Activated T-helper 2 cell treated with anti-CD3 and anti-CD28 coated beads, Interferon-gamma antibody, Interleukin-2, Interleukin-4, amounts not matched to agents 10 μg/mL and 5 μg/mL and 100 μg/mL, durations not matched to agents 14 hours and 24 hours and 36 hours (primary cell): Measurements from ENCODE around the gene FOXN1. TPM values are rescaled to one million over a fixed set of nuclear protein-coding genes. Genes with fewer than 3 reads are reported as not detected.

Source experiments
- DNase-seq: peaks from one replicate; pipeline ENCODE4 v3.0.0; 2021; ENCODE audit warnings: low spot score
- H3K27ac Mint-ChIP-seq: one replicate; pipeline ENCODE4 v1.8.0; 2021; ENCODE audit warnings: mixed read lengths
- H3K27me3 Mint-ChIP-seq: one replicate; pipeline ENCODE4 v1.8.0; 2021; ENCODE audit warnings: low read depth, mixed read lengths
- H3K36me3 Mint-ChIP-seq: one replicate; pipeline ENCODE4 v1.8.0; 2021; ENCODE audit warnings: low read depth, mixed read lengths
- H3K4me1 Mint-ChIP-seq: one replicate; pipeline ENCODE4 v1.8.0; 2021; ENCODE audit warnings: low read depth, mixed read lengths
- H3K4me3 Mint-ChIP-seq: one replicate; pipeline ENCODE4 v1.8.0; 2021; ENCODE audit warnings: low read depth, mild to moderate bottlenecking, moderate library complexity, mixed read lengths
- H3K9me3 Mint-ChIP-seq: one replicate; pipeline ENCODE4 v1.8.0; 2021; ENCODE audit warnings: mixed read lengths
- intact Hi-C: fragments of 100-400 bp; cut with micrococcal nuclease; formaldehyde crosslinking; loops from one replicate; pipeline ENCODE4 v1.15.1; 2023
- total RNA-seq: library from RNA; stranded (reverse); gene quantifications from 2 replicates; pipeline ENCODE4 v1.2.3, GENCODE V29; 2022

Gene FOXN1
- total RNA-seq, 1 donor from 2014 or later, result not detected

GRCh38 chr17:28471531-28472342 lies 34.4 kb upstream of the FOXN1 start:
- H3K27me3 Mint-ChIP-seq, result no peaks in the 10 kb centered on the region
- no peaks in the 10 kb centered on the region for H3K9me3 Mint-ChIP-seq
- intact Hi-C loops, result no loop called here
- no peaks in the 10 kb centered on the region for H3K36me3 Mint-ChIP-seq
- no peak overlapping the region for H3K27ac Mint-ChIP-seq
- H3K4me3 Mint-ChIP-seq, result no peak overlapping the region
- H3K4me1 Mint-ChIP-seq, result peaks cover 44% of the 10 kb centered on the region
- DNase-seq, result no peak

GRCh38 chr17:28472871-28473497 lies 33.2 kb upstream of the FOXN1 start:
- DNase-seq, result no peak

DNA sequence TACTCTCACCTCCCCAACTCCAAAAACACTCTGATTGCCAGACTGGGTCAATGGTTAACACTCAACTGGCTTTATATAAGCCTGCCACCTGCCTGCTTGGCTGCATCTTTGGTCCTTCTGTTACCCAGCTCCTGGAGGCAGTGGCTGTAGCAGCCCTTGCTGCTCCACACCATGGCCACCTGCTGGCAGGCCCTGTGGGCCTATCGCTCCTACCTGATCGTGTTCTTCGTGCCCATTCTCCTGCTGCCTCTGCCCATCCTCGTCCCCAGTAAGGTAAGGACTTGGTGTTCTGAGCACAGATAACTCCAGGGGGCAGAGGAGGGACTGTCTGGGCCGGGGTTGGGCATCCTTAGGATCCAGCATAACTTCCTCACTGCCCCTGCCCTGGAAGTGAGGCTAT lies 32.6 kb upstream of the FOXN1 start, which contains the start of gene SLC13A2:
TSS of gene SLC13A2 (plus strand) at position 103 of the 400 bp plus-strand sequence. CDS start at position 172, 69 bp downstream.
- no peak for DNase-seq
- Mint-ChIP-seq H3K4me3 (no peak within 1 kb of the TSS), H3K27ac (no peak within 1 kb of the TSS), H3K36me3 (no peaks in the 10 kb centered on the region), H3K27me3 (no peaks in the 10 kb centered on the region), H3K4me1 (peaks cover 30% of the 10 kb centered on the region), H3K9me3 (no peaks in the 10 kb centered on the region)
- intact Hi-C loops, result no loop called here

More at GRCh38 chr17:28472871-28473497, 33.2 kb upstream of the FOXN1 start:
- Mint-ChIP-seq H3K4me3 (no peak overlapping the region), H3K27me3 (no peaks in the 10 kb centered on the region), H3K9me3 (no peaks in the 10 kb centered on the region), H3K36me3 (no peaks in the 10 kb centered on the region), H3K4me1 (peaks cover 33% of the 10 kb centered on the region), H3K27ac (no peak overlapping the region)
- intact Hi-C loops, result no loop called here

- DNase-seq, result no peak
- no peak overlapping the region for H3K4me3 Mint-ChIP-seq
- H3K4me1 Mint-ChIP-seq, result peaks cover 25% of the 10 kb centered on the region
- no peaks in the 10 kb centered on the region for H3K9me3 Mint-ChIP-seq
- no peaks in the 10 kb centered on the region for H3K27me3 Mint-ChIP-seq
- H3K36me3 Mint-ChIP-seq, result no peaks in the 10 kb centered on the region
- intact Hi-C loops, result no loop called here
- H3K27ac Mint-ChIP-seq, result no peak overlapping the region
These were observed 32.0 kb upstream of the FOXN1 start for GRCh38 chr17:28474111-28474531.

DNA sequence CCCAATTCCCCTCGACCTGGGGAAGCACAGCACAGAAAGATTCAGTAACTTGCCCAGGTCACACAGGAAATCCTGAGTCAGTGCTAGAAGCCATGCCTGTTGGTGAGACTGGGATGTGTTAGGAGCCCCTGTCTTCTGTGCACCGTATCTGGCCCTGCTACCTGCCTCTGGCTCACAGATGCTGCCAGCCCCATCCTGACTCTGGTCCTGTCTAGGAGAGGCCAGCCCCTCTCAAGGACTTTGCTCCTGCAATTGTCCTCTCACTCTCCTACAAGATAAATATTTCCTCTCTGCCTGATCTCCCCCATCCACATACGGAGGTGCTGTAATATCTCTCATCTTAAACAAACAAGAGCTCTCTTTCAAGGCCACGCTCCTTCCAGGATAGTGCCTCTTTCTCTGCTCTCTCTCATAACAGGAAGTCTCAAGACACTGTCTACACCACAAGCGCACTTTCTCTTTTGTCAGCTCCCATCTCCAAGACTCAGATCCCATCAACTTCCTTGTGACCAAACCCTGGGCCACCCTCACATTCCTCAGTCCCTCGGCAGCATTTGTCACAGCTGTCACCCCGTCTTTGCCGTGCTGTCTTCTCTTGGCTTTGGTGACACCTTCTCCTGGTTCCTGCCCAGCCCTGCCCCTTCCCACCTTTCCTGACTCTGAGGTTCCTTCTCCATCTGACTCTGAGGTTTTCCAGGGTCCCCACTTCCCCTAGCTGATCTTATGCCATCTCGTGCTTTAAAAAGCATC lies 30.8 kb upstream of the FOXN1 start:
- peak overlapping the region; percentile 45 for H3K27ac Mint-ChIP-seq

GRCh38 chr17:28476076-28476865 lies 29.9 kb upstream of the FOXN1 start:
- H3K27me3 Mint-ChIP-seq, result no peaks in the 10 kb centered on the region
- H3K36me3 Mint-ChIP-seq, result no peaks in the 10 kb centered on the region
- intact Hi-C loops, result no loop called here
- H3K9me3 Mint-ChIP-seq, result no peaks in the 10 kb centered on the region
- no peak for DNase-seq
- peaks cover 15% of the 10 kb centered on the region for H3K4me1 Mint-ChIP-seq
- no peak overlapping the region for H3K4me3 Mint-ChIP-seq
- H3K27ac Mint-ChIP-seq, result no peak overlapping the region

More for the DNA sequence above, 30.8 kb upstream of the FOXN1 start:
- no peaks in the 10 kb centered on the region for H3K27me3 Mint-ChIP-seq
- H3K4me1 Mint-ChIP-seq, result peaks cover 19% of the 10 kb centered on the region
- no peaks in the 10 kb centered on the region for H3K9me3 Mint-ChIP-seq
- no peak overlapping the region for H3K4me3 Mint-ChIP-seq
- no peak for DNase-seq
- H3K36me3 Mint-ChIP-seq, result no peaks in the 10 kb centered on the region
- intact Hi-C loops, result no loop called here

DNA sequence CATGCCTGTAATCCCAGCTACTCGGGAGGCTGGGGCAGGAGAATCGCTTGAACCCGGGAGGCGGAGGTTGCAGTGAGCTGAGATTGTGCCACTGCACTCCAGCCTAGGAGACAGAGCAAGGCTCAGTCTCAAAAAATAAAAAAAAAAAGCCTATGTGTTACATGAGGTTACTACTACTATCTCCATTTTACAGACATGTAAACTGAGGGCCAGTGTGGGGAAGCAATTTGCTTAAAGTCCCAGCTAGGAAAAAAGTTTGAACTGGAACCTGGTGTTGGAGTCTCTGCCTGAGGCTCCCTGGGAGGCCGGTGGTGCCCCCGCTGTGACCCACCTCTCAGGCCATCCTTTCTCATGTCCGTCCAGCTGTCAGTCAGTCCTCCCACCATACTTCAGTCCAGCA lies 28.2 kb upstream of the FOXN1 start:
- H3K27ac Mint-ChIP-seq, result no peak overlapping the region
- H3K4me1 Mint-ChIP-seq, result peaks cover 15% of the 10 kb centered on the region
- DNase-seq, result no peak
- H3K9me3 Mint-ChIP-seq, result no peaks in the 10 kb centered on the region
- H3K4me3 Mint-ChIP-seq, result no peak overlapping the region
- no peaks in the 10 kb centered on the region for H3K36me3 Mint-ChIP-seq
- H3K27me3 Mint-ChIP-seq, result peaks cover 1% of the 10 kb centered on the region
- intact Hi-C loops, result no loop called here

DNA sequence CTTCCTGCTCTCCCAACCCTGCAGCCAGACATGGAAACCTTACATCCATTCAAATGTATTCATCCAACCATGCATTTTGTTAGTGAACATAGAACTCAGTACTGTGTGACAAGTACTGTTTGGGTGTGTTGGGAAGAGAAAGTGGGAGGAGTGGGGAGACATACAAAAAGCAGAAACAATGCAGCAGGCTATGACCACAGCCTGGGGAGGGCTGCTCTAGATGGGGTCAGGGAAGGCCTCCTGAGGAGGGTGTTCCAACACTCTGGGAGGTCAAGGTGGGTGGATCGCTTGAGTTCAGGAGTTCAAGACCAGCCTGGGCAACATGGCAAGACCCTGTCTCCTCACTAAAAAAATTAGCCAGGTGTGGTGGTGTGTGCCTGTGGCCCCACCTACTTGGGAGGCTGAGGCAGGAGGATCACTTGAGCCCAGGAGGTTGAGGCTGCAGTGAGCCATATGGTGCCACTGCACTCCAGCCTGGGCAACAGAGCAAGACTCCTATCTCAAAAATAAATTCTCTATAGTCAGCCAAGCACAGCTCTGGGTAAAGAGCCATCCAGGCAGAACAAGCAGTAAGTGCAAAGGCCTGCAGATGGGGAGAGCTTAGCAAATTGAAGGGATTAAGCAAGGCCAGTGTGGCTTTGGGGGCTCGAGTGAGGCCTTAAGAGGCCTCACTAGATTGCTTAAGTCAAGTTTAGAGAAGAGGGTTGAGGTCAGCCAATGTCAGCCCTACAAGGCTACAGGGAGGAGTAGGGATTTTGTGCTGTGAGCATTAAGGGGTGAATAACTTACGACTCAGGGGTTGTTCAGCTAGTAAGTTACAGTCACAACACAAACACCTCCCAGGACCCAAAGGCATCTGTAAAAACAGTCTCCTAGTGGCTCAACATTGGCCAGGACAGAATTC lies 27.2 kb upstream of the FOXN1 start:
- Mint-ChIP-seq H3K27ac (no peak overlapping the region), H3K9me3 (no peaks in the 10 kb centered on the region), H3K27me3 (peaks cover 1% of the 10 kb centered on the region), H3K4me1 (peaks cover 15% of the 10 kb centered on the region), H3K4me3 (no peak overlapping the region), H3K36me3 (no peaks in the 10 kb centered on the region)
- intact Hi-C loops, result no loop called here
- DNase-seq, result no peak

- no peak for DNase-seq
- Mint-ChIP-seq H3K27ac (no peak overlapping the region), H3K4me3 (no peak overlapping the region), H3K4me1 (peaks cover 19% of the 10 kb centered on the region), H3K27me3 (peaks cover 1% of the 10 kb centered on the region), H3K9me3 (no peaks in the 10 kb centered on the region), H3K36me3 (no peaks in the 10 kb centered on the region)
- intact Hi-C loops, result no loop called here
These were observed 25.9 kb upstream of the FOXN1 start for GRCh38 chr17:28480278-28480677.

GRCh38 chr17:28480799-28481571 lies 25.2 kb upstream of the FOXN1 start:
- intact Hi-C loops, result no loop called here
- no peaks in the 10 kb centered on the region for H3K36me3 Mint-ChIP-seq

GRCh38 chr17:28482551-28483199 lies 23.5 kb upstream of the FOXN1 start:
- no peak for DNase-seq
- Mint-ChIP-seq H3K4me1 (peaks cover 11% of the 10 kb centered on the region), H3K36me3 (no peaks in the 10 kb centered on the region), H3K4me3 (no peak overlapping the region), H3K27ac (no peak overlapping the region), H3K9me3 (no peaks in the 10 kb centered on the region), H3K27me3 (peaks cover 1% of the 10 kb centered on the region)
- intact Hi-C loops, result no loop called here

More at GRCh38 chr17:28480799-28481571, 25.2 kb upstream of the FOXN1 start:
- peaks cover 1% of the 10 kb centered on the region for H3K27me3 Mint-ChIP-seq
- no peak for DNase-seq
- H3K4me3 Mint-ChIP-seq, result no peak overlapping the region
- H3K9me3 Mint-ChIP-seq, result no peaks in the 10 kb centered on the region
- H3K27ac Mint-ChIP-seq, result no peak overlapping the region
- H3K4me1 Mint-ChIP-seq, result peaks cover 12% of the 10 kb centered on the region
